OCI-LY1 (cell line): ENCODE measurements around the gene R3HCC1L.

ENCODE experiments used
- CTCF ChIP-seq: fragments of 200-600 bp; sonication (generic), shearing (Covaris generic); IDR thresholded peaks from 2 replicates; pipeline ENCODE4 v1.5.1; 2017; ENCODE audit warnings: mild to moderate bottlenecking, antibody characterized with exemption, low read length, moderate library complexity, mixed read lengths
- EZH2 ChIP-seq: fragments of 200-600 bp; sonication (generic), shearing (Covaris generic); IDR thresholded peaks from 2 replicates; pipeline ENCODE4 v1.8.0; 2017; ENCODE audit warnings: borderline replicate concordance, mixed run types, mild to moderate bottlenecking, antibody characterized with exemption, low read length, moderate library complexity, mixed read lengths

- TF ChIP-seq CTCF (no peak), EZH2 (no peak)
Observed at GRCh38 chr10:98272245-98272644, 137.8 kb downstream of the R3HCC1L start.
